ENCODE measurements around the gene ZBTB20.

DNA sequence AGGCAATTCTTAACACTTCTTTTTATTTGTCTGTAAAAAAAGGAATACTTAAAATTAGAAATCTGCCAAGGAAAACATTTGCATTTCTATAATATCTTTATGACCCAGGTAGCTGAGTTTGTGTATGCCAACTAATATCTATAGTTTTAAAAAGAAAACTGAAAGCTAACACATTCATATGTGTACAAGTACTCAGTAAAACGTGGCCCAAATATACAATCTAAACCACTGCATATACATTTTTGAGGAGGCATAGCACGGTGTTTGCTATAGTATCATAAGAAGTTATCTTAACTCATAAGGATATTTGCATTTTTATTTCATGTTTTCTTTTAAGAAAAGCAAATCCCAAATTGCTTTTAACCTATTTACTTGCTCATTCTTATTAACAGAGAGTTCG is 172.7 kb downstream of the ZBTB20 start:
- TF ChIP-seq YY1 (IDR thresholded peaks at IDR 0.05): no peak
- TF ChIP-seq FOXA1 (IDR thresholded peaks at IDR 0.05): no peak
- TF ChIP-seq, protein P1, sequence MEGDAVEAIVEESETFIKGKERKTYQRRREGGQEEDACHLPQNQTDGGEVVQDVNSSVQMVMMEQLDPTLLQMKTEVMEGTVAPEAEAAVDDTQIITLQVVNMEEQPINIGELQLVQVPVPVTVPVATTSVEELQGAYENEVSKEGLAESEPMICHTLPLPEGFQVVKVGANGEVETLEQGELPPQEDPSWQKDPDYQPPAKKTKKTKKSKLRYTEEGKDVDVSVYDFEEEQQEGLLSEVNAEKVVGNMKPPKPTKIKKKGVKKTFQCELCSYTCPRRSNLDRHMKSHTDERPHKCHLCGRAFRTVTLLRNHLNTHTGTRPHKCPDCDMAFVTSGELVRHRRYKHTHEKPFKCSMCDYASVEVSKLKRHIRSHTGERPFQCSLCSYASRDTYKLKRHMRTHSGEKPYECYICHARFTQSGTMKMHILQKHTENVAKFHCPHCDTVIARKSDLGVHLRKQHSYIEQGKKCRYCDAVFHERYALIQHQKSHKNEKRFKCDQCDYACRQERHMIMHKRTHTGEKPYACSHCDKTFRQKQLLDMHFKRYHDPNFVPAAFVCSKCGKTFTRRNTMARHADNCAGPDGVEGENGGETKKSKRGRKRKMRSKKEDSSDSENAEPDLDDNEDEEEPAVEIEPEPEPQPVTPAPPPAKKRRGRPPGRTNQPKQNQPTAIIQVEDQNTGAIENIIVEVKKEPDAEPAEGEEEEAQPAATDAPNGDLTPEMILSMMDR (IDR thresholded peaks at IDR 0.05; ENCODE audit: low read depth, low read length, missing input control): no peak

Measured in liver (tissue), 2 donors.